ENCODE measurements around the gene PAAF1.

The PAAF1 gene

GRCh38 chr11:73902303-73902702, 25.5 kb downstream of the PAAF1 start:
- ChIA-PET POLR2A (no interaction called here), CTCF (no interaction called here)
- no peaks in the 10 kb centered on the region for H3K9me3 ChIP-seq (ENCODE audit: control extremely low read depth in 1 of 5, control insufficient read depth in 4 of 5, insufficient read depth in 2 of 5, low read depth in 1 of 5, low read length in 4 of 5)
- peaks cover 7 to 32% (median 20%) of the 10 kb centered on the region in 4 experiments for H3K36me3 ChIP-seq (ENCODE audit: control insufficient read depth in 4 of 4, insufficient read depth in 4 of 4, low read length in 3 of 4)
- H3K4me3 ChIP-seq (ENCODE audit: control insufficient read depth in 1 of 7, extremely low read depth in 1 of 7, insufficient read depth in 4 of 7, low read depth in 2 of 7, low read length in 6 of 7), result no peak overlapping the region
- H3K4me1 ChIP-seq (ENCODE audit: control extremely low read depth in 1 of 4, control insufficient read depth in 4 of 4, insufficient read depth in 4 of 4, low read length in 3 of 4), result no peaks in the 10 kb centered on the region
- no peaks in the 10 kb centered on the region for H3K27me3 ChIP-seq (replicated peaks in 2 of 5; ENCODE audit: control insufficient read depth in 4 of 5, insufficient read depth in 5 of 5, low read length in 4 of 5)
- H3K27ac ChIP-seq (ENCODE audit: insufficient read depth in 1 of 2, low read depth in 1 of 2, low read length in 2 of 2, poor library complexity in 1 of 2, severe bottlenecking in 2 of 2), result no peak overlapping the region
- WGBS (ENCODE audit: insufficient coverage), result 100% methylated on average over 1 of the region's 1 CpG
- no peak for DNase-seq

GRCh38 chr11:73907191-73907590, 30.4 kb downstream of the PAAF1 start:
- Histone ChIP-seq H3K4me3 (ENCODE audit: control insufficient read depth in 1 of 7, extremely low read depth in 1 of 7, insufficient read depth in 4 of 7, low read depth in 2 of 7, low read length in 6 of 7) (no peak overlapping the region), H3K4me1 (ENCODE audit: control extremely low read depth in 1 of 4, control insufficient read depth in 4 of 4, insufficient read depth in 4 of 4, low read length in 3 of 4) (no peaks in the 10 kb centered on the region), H3K9me3 (ENCODE audit: control extremely low read depth in 1 of 5, control insufficient read depth in 4 of 5, insufficient read depth in 2 of 5, low read depth in 1 of 5, low read length in 4 of 5) (no peaks in the 10 kb centered on the region), H3K36me3 (ENCODE audit: control insufficient read depth in 4 of 4, insufficient read depth in 4 of 4, low read length in 3 of 4) (peaks cover 7 to 31% (median 21%) of the 10 kb centered on the region in 4 experiments), H3K27me3 (replicated peaks in 2 of 5; ENCODE audit: control insufficient read depth in 4 of 5, insufficient read depth in 5 of 5, low read length in 4 of 5) (no peaks in the 10 kb centered on the region), H3K27ac (ENCODE audit: insufficient read depth in 1 of 2, low read depth in 1 of 2, low read length in 2 of 2, poor library complexity in 1 of 2, severe bottlenecking in 2 of 2) (no peak overlapping the region)
- ChIA-PET POLR2A (no interaction called here), CTCF (interaction anchor here (1.0 to 1.2 kb wide), 2 partner anchors 12 to 15 kb away, joined by 4 to 5 read pairs; no protein-coding TSS in a partner anchor)
- peak in 2 of 3 donors; percentile 23 to 28 for DNase-seq
- WGBS (ENCODE audit: insufficient coverage), result 100% methylated on average over 2 of the region's 4 CpGs

- no peak for DNase-seq
- Histone ChIP-seq H3K36me3 (ENCODE audit: control insufficient read depth in 4 of 4, insufficient read depth in 4 of 4, low read length in 3 of 4) (peaks cover 5 to 66% (median 35%) of the 10 kb centered on the region in 4 experiments), H3K9me3 (ENCODE audit: control extremely low read depth in 1 of 5, control insufficient read depth in 4 of 5, insufficient read depth in 2 of 5, low read depth in 1 of 5, low read length in 4 of 5) (no peaks in the 10 kb centered on the region), H3K4me3 (ENCODE audit: control insufficient read depth in 1 of 7, extremely low read depth in 1 of 7, insufficient read depth in 4 of 7, low read depth in 2 of 7, low read length in 6 of 7) (no peak overlapping the region), H3K4me1 (ENCODE audit: control extremely low read depth in 1 of 4, control insufficient read depth in 4 of 4, insufficient read depth in 4 of 4, low read length in 3 of 4) (peaks cover 0 to 6% (median 0%) of the 10 kb centered on the region in 4 experiments), H3K27me3 (replicated peaks in 2 of 5; ENCODE audit: control insufficient read depth in 4 of 5, insufficient read depth in 5 of 5, low read length in 4 of 5) (no peaks in the 10 kb centered on the region), H3K27ac (ENCODE audit: insufficient read depth in 1 of 2, low read depth in 1 of 2, low read length in 2 of 2, poor library complexity in 1 of 2, severe bottlenecking in 2 of 2) (no peak overlapping the region)
- POLR2A ChIA-PET, result no interaction called here
- CTCF ChIA-PET, result interaction anchor here (0.6 to 0.7 kb wide), 2 partner anchors 259 to 1482 kb away, joined by 3 read pairs; partner anchors contain the start of genes C2CD3 and PPME1
- 93% methylated on average over 2 of the region's 2 CpGs for WGBS (ENCODE audit: insufficient coverage)
These were observed 35.2 kb downstream of the PAAF1 start for GRCh38 chr11:73912026-73912425.

- CTCF ChIA-PET, result no interaction called here
- peaks cover 0 to 10% (median 1%) of the 10 kb centered on the region in 4 experiments for H3K4me1 ChIP-seq (ENCODE audit: control extremely low read depth in 1 of 4, control insufficient read depth in 4 of 4, insufficient read depth in 4 of 4, low read length in 3 of 4)
- H3K27ac ChIP-seq (ENCODE audit: insufficient read depth in 1 of 2, low read depth in 1 of 2, low read length in 2 of 2, poor library complexity in 1 of 2, severe bottlenecking in 2 of 2), result no peak overlapping the region
- POLR2A ChIA-PET, result no interaction called here
- H3K36me3 ChIP-seq (ENCODE audit: control insufficient read depth in 4 of 4, insufficient read depth in 4 of 4, low read length in 3 of 4), result peaks cover 6 to 69% (median 37%) of the 10 kb centered on the region in 4 experiments
- DNase-seq, result no peak
- no peaks in the 10 kb centered on the region for H3K9me3 ChIP-seq (ENCODE audit: control extremely low read depth in 1 of 5, control insufficient read depth in 4 of 5, insufficient read depth in 2 of 5, low read depth in 1 of 5, low read length in 4 of 5)
- no peaks in the 10 kb centered on the region for H3K27me3 ChIP-seq (replicated peaks in 2 of 5; ENCODE audit: control insufficient read depth in 4 of 5, insufficient read depth in 5 of 5, low read length in 4 of 5)
- no peak overlapping the region for H3K4me3 ChIP-seq (ENCODE audit: control insufficient read depth in 1 of 7, extremely low read depth in 1 of 7, insufficient read depth in 4 of 7, low read depth in 2 of 7, low read length in 6 of 7)
These were observed 36.7 kb downstream of the PAAF1 start for GRCh38 chr11:73913472-73913871.

- Histone ChIP-seq H3K4me1 (ENCODE audit: control extremely low read depth in 1 of 4, control insufficient read depth in 4 of 4, insufficient read depth in 4 of 4, low read length in 3 of 4) (peaks cover 0 to 10% (median 1%) of the 10 kb centered on the region in 4 experiments), H3K27ac (ENCODE audit: insufficient read depth in 1 of 2, low read depth in 1 of 2, low read length in 2 of 2, poor library complexity in 1 of 2, severe bottlenecking in 2 of 2) (no peak overlapping the region), H3K9me3 (ENCODE audit: control extremely low read depth in 1 of 5, control insufficient read depth in 4 of 5, insufficient read depth in 2 of 5, low read depth in 1 of 5, low read length in 4 of 5) (no peaks in the 10 kb centered on the region), H3K36me3 (ENCODE audit: control insufficient read depth in 4 of 4, insufficient read depth in 4 of 4, low read length in 3 of 4) (peaks cover 11 to 74% (median 38%) of the 10 kb centered on the region in 4 experiments), H3K4me3 (ENCODE audit: control insufficient read depth in 1 of 7, extremely low read depth in 1 of 7, insufficient read depth in 4 of 7, low read depth in 2 of 7, low read length in 6 of 7) (no peak overlapping the region), H3K27me3 (replicated peaks in 2 of 5; ENCODE audit: control insufficient read depth in 4 of 5, insufficient read depth in 5 of 5, low read length in 4 of 5) (no peaks in the 10 kb centered on the region)
- POLR2A ChIA-PET, result no interaction called here
- WGBS (ENCODE audit: insufficient coverage), result 94% methylated on average over 3 of the region's 4 CpGs
- DNase-seq, result no peak
- CTCF ChIA-PET, result interaction anchor here (0.6 kb wide), 1 partner anchor 79 kb away, joined by 3 read pairs; no protein-coding TSS in a partner anchor
These were observed 37.5 kb downstream of the PAAF1 start for GRCh38 chr11:73914284-73914683.

GRCh38 chr11:73916435-73916834, 39.6 kb downstream of the PAAF1 start:
- WGBS (ENCODE audit: insufficient coverage), result 83% methylated on average over 1 of the region's 1 CpG
- H3K27me3 ChIP-seq (replicated peaks in 2 of 5; ENCODE audit: control insufficient read depth in 4 of 5, insufficient read depth in 5 of 5, low read length in 4 of 5), result no peaks in the 10 kb centered on the region
- H3K36me3 ChIP-seq (ENCODE audit: control insufficient read depth in 4 of 4, insufficient read depth in 4 of 4, low read length in 3 of 4), result peaks cover 12 to 73% (median 36%) of the 10 kb centered on the region in 4 experiments
- H3K9me3 ChIP-seq (ENCODE audit: control extremely low read depth in 1 of 5, control insufficient read depth in 4 of 5, insufficient read depth in 2 of 5, low read depth in 1 of 5, low read length in 4 of 5), result no peaks in the 10 kb centered on the region
- no peak for DNase-seq
- ChIA-PET POLR2A (no interaction called here), CTCF (interaction anchor here (1.6 kb wide), 1 partner anchor 17 kb away, joined by 3 read pairs; no protein-coding TSS in a partner anchor)
- peaks cover 0 to 10% (median 1%) of the 10 kb centered on the region in 4 experiments for H3K4me1 ChIP-seq (ENCODE audit: control extremely low read depth in 1 of 4, control insufficient read depth in 4 of 4, insufficient read depth in 4 of 4, low read length in 3 of 4)
- no peak overlapping the region for H3K27ac ChIP-seq (ENCODE audit: insufficient read depth in 1 of 2, low read depth in 1 of 2, low read length in 2 of 2, poor library complexity in 1 of 2, severe bottlenecking in 2 of 2)
- H3K4me3 ChIP-seq (ENCODE audit: control insufficient read depth in 1 of 7, extremely low read depth in 1 of 7, insufficient read depth in 4 of 7, low read depth in 2 of 7, low read length in 6 of 7), result no peak overlapping the region

- Histone ChIP-seq H3K36me3 (ENCODE audit: control insufficient read depth in 4 of 4, insufficient read depth in 4 of 4, low read length in 3 of 4) (peaks cover 10 to 52% (median 26%) of the 10 kb centered on the region in 4 experiments), H3K4me3 (ENCODE audit: control insufficient read depth in 1 of 7, extremely low read depth in 1 of 7, insufficient read depth in 4 of 7, low read depth in 2 of 7, low read length in 6 of 7) (no peak overlapping the region), H3K27me3 (replicated peaks in 2 of 5; ENCODE audit: control insufficient read depth in 4 of 5, insufficient read depth in 5 of 5, low read length in 4 of 5) (no peaks in the 10 kb centered on the region), H3K9me3 (ENCODE audit: control extremely low read depth in 1 of 5, control insufficient read depth in 4 of 5, insufficient read depth in 2 of 5, low read depth in 1 of 5, low read length in 4 of 5) (no peaks in the 10 kb centered on the region), H3K4me1 (ENCODE audit: control extremely low read depth in 1 of 4, control insufficient read depth in 4 of 4, insufficient read depth in 4 of 4, low read length in 3 of 4) (peaks cover 0 to 6% (median 1%) of the 10 kb centered on the region in 4 experiments), H3K27ac (ENCODE audit: insufficient read depth in 1 of 2, low read depth in 1 of 2, low read length in 2 of 2, poor library complexity in 1 of 2, severe bottlenecking in 2 of 2) (no peak overlapping the region)
- no CpG with 5 or more reads among the region's 4 CpGs for WGBS (ENCODE audit: insufficient coverage)
- ChIA-PET POLR2A (no interaction called here), CTCF (no interaction called here)
- no peak for DNase-seq
These were observed 44.4 kb downstream of the PAAF1 start for GRCh38 chr11:73921180-73921579.

Data from common myeloid progenitor, CD34-positive (primary cell).